RWPE1 (cell line): ENCODE measurements around the gene NHLRC4.

Source experiments
- CTCF ChIA-PET: fragments of 350-600 bp; sonication (Branson Sonifier 250); formaldehyde crosslinking; extraction: SDS; loops from one replicate; lab custom pipeline; 2021; lab: Yijun Ruan, JAX
- POLR2A ChIA-PET: fragments of 400-600 bp; formaldehyde crosslinking; extraction: SDS; loops from one replicate; lab custom pipeline; 2020; ENCODE audit warnings: antibody characterized with exemption; ENCODE audit not compliant: low non-redundant PET; lab: Yijun Ruan, JAX
- DNase-seq: peaks from one replicate; pipeline ENCODE4 v3.0.0; 2012; ENCODE audit warnings: low spot score
- H3K27ac ChIP-seq: fragments of 450-650 bp; 2 replicates; pipeline ENCODE4 v1.5.1; 2017
- TF ChIP-seq, protein P1 (sequence below): fragments of 450-650 bp; conservative IDR thresholded peaks from 2 replicates; pipeline ENCODE4 v1.5.1; 2017; ENCODE audit warnings: low read depth, mild to moderate bottlenecking

The NHLRC4 gene

DNA sequence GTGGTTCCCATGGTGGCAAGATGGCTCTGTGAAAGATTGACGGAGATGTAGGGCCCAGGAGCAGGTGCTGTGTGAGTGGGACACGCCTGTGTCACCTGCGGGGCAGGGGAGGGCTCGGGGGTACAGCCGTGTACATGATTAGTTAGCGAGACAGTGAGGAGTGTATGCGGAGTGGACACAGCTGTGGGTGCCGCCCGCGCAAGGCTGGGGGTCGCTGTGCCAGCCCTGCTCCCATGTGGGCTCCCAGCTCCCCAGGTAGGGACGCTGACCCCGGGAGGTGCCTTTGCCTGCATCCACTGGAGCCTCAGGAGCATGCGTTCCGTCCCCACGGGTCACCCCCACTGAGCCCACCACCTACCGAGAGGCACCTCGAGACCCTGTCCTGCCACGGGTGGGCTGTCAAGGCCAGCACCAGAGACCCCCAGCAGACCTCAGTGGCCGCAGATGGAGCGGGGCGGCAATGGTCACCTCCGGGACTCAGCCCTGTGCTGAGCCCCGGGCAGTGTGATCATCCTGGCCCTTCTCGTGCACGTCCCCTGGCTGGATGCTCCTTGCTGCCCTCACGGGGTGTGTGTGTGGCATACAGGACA, 31.9 kb upstream of the NHLRC4 start:
- ChIA-PET CTCF (interaction anchor here (0.5 to 0.6 kb wide), 2 partner anchors 359 to 983 kb away, joined by 3 read pairs; no protein-coding TSS in a partner anchor), POLR2A (no interaction called here)
- H3K27ac ChIP-seq: peak overlapping the region; percentile 96

DNA sequence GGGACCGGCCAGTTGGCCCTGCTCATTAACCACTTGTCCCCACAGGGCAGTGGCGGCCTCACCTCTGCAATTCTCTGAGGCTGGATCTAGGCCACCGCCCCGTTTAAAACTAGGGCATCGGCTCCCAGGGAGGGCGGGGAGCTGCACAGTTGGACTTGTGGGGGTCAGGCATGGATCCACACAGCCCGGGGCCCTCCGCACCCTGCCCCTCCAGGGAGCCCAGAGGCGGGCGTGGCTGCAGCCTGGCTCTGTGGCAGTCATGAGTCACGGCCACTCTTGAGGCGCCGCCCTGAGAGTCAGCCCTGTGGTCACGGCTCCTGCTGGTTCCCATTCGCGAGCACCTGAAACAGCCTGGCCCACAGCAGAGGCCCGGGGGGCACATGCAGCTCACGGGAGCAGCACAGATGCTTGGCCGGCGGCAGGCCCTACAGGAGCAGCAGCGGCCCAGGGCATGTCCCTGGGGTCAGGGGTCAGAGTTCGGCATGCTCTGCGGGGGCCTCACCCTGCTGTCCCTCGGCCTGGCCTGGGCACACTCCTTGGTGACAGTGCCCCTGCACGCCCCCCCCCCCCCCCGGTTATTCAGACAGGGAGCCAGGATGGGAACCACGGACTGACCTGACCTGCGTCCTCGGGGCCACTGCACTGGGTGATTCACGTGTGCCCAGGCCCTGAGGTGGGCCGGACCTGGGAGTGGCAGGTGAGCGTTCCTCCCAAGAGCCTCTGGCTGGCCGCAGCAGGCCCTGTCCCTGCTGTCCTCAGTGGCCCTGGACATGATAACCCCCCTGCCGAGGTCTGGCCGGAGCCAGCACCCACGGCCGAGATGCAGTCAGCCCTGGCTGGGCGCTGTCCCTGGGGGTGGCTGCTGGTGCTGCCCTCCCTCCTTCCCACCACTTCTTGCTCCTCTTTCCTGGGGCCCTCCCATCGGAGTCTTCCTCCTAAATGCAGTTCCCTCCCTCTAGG, 31.1 kb upstream of the NHLRC4 start:
- H3K27ac ChIP-seq: peak overlapping the region; percentile 96
- CTCF ChIA-PET: interaction anchor here (0.5 to 0.6 kb wide), 2 partner anchors 114 to 982 kb away, joined by 3 read pairs; partner anchors contain the start of gene WDR90
- POLR2A ChIA-PET: no interaction called here
- TF ChIP-seq, protein P1, sequence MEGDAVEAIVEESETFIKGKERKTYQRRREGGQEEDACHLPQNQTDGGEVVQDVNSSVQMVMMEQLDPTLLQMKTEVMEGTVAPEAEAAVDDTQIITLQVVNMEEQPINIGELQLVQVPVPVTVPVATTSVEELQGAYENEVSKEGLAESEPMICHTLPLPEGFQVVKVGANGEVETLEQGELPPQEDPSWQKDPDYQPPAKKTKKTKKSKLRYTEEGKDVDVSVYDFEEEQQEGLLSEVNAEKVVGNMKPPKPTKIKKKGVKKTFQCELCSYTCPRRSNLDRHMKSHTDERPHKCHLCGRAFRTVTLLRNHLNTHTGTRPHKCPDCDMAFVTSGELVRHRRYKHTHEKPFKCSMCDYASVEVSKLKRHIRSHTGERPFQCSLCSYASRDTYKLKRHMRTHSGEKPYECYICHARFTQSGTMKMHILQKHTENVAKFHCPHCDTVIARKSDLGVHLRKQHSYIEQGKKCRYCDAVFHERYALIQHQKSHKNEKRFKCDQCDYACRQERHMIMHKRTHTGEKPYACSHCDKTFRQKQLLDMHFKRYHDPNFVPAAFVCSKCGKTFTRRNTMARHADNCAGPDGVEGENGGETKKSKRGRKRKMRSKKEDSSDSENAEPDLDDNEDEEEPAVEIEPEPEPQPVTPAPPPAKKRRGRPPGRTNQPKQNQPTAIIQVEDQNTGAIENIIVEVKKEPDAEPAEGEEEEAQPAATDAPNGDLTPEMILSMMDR: no peak
- peak; percentile 69 for DNase-seq

More for the DNA sequence above, 31.9 kb upstream of the NHLRC4 start:
- TF ChIP-seq, protein P1: no peak
- DNase-seq: no peak

DNA sequence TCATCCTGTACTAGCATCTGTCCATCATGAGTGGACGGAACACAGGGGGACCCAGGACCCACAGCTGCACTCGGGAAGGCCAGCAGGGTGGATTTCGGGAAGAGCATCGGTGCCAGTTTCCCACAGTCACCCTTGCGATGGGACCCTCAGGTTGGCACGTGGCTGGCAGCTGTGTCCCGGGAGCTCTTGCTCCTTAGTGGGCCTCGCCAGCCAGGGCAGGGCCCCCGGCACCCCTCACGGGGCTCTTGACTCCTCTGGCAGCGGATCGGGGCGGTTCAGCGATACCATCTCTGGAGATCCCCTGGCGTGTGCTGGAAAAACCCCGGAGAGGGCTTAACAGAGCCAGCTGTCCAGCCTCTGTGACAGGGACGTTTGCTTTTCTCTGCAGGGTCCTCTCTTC, 30.1 kb upstream of the NHLRC4 start:
- TF ChIP-seq, protein P1: no peak
- POLR2A ChIA-PET: interaction anchor here (0.6 kb wide), 1 partner anchor 10 kb away, joined by 3 read pairs; no protein-coding TSS in a partner anchor
- peak overlapping the region; percentile 96 for H3K27ac ChIP-seq
- DNase-seq: no peak
- CTCF ChIA-PET: interaction anchor here (0.5 to 1.0 kb wide), 2 partner anchors 11 to 117 kb away, joined by 3 to 4 read pairs; no protein-coding TSS in a partner anchor

DNA sequence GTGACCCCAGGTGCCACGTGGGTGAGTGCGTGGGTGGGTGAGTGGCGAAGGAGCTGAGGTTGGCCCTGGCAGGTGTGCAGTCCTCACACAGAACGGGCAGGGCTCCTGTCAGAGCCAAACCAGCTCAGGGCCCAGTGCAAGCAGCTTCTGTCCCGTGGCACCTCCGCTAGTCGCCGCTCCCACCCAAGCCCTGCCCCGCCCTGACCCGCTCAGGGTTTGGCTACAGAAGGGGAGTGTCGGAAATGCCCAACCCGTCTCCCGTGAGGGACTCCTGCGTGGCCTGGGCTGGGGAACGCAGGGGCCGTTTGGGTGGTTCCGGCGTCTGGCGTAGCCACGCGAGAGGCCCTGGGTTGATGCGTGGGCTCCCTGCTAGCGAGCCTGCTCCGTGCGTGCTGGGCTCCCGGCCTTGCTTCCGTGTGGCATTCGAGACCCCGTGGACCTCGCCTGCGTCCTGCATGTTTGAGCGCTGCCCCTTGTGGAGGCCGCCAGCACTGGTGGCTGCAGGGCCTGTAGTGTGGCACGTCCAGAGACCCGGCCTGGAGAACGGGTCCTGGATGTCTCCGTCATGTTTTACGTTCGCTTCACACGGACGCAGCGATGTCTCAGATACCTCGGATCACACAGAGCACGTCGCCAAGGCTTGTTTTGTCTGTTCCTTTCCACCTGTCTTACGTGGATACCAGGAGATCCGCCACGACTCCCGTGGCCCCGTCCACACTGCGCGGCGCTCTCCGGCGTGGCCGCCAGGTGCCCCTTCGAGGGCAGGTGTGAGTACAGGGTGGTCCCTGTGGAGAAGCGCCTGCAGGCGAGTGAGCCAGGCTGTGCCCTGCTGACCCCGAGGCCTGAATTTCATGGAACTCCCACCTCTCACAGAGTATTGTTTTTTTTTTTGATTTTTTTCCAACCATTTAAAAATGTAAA, 29.1 kb upstream of the NHLRC4 start:
- DNase-seq: no peak
- POLR2A ChIA-PET: no interaction called here
- H3K27ac ChIP-seq: peak overlapping the region; percentile 96
- TF ChIP-seq, protein P1: no peak
- CTCF ChIA-PET: interaction anchor here (0.5 to 1.0 kb wide), 2 partner anchors 11 to 116 kb away, joined by 3 to 4 read pairs; no protein-coding TSS in a partner anchor

DNA sequence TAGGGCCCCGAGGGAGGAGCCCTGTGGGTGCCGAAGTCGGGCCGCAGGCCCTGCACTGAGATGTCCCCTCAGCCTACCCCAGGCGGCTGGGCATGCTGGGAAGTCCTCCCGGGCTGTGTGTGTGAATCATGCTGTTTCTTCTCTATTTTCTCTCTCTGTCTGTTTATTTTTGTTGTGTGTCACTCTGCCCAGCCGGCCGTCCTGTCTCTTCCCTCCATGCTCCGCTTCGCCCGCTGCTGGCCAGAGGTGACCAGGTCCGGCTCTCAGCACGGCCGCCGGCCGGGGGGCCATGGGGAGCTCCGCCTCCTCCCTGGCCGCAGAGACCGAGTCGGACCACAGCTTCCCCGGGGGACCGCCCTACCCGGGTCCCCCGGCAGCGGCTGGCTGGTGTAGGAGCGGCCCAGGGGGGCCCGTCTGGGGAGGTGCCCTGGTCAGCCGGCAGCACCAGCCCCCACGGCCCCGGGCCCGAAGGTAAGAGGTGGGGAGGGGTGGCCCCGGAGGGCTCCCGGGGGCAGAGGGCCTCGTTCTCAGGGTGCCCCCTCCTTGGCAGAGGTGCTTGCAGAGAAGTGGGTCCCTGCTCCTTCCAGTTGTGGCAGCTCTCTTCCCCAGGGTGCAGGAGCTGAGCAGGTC, 26.8 kb upstream of the NHLRC4 start:
- ChIA-PET POLR2A (no interaction called here), CTCF (no interaction called here)
- no peak for DNase-seq
- peak overlapping the region; percentile 25 for H3K27ac ChIP-seq
- TF ChIP-seq, protein P1: no peak
